Measurements from ENCODE around the gene JAK3.

DNA sequence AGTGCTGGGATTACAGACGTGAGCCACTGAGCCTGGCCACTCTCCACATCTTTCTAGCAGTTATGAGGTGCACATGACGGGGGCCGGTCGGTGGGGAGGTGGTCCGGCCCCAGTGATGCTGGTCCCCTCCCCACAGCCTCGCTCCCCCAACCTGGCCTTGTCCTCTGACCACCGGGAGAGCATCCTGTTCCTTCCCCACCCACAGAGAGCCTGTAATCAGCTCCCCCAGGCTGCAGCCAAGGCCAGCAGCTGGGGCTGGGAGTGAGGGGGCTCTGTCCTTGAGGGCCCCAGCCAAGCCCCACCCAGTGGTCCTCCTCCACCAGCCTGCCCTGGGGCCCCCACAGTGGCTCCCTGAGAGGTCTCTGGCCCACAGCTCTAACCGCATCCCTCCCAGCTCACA is 23.4 kb downstream of the JAK3 start:
- TF ChIP-seq, protein P1, sequence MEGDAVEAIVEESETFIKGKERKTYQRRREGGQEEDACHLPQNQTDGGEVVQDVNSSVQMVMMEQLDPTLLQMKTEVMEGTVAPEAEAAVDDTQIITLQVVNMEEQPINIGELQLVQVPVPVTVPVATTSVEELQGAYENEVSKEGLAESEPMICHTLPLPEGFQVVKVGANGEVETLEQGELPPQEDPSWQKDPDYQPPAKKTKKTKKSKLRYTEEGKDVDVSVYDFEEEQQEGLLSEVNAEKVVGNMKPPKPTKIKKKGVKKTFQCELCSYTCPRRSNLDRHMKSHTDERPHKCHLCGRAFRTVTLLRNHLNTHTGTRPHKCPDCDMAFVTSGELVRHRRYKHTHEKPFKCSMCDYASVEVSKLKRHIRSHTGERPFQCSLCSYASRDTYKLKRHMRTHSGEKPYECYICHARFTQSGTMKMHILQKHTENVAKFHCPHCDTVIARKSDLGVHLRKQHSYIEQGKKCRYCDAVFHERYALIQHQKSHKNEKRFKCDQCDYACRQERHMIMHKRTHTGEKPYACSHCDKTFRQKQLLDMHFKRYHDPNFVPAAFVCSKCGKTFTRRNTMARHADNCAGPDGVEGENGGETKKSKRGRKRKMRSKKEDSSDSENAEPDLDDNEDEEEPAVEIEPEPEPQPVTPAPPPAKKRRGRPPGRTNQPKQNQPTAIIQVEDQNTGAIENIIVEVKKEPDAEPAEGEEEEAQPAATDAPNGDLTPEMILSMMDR (IDR thresholded peaks at IDR 0.05), result no peak
- TF ChIP-seq POLR2AphosphoS5 (IDR thresholded peaks at IDR 0.05) (no peak), POLR2A (IDR thresholded peaks at IDR 0.05) (no peak)
